H1 (cell line): ENCODE data around the gene AK8. TPM values are rescaled to one million over a fixed set of nuclear protein-coding genes. Genes with fewer than 3 reads are reported as not detected.
A peak's percentile ranks its signal among the peaks of the same experiment; 100 is the strongest.

Source experiments
- CTCF ChIA-PET: fragments of 300-600 bp; sonication (Branson Sonifier 250); formaldehyde crosslinking; loops from one replicate; lab custom pipeline; 2021; ENCODE audit not compliant: partially characterized antibody; lab: Charles Lee
- POLR2A ChIA-PET: fragments of 300-600 bp; sonication (Branson Sonifier 250); formaldehyde crosslinking; loops from one replicate; lab custom pipeline; 2021; ENCODE audit warnings: inconsistent platforms; ENCODE audit not compliant: partially characterized antibody; lab: Charles Lee
- DNase-seq, 2 experiments: peaks; one replicate each; pipeline versions ENCODE4 v3.0.0 to v3.0.0-alpha.2; 2010 to 2022; ENCODE audit warnings: low spot score in 2 of 2, low read depth in 1 of 2, mixed read lengths in 1 of 2
- FAIRE-seq: peaks from 2 replicates; lab custom pipeline; 2011; peaks lifted over from hg19 to GRCh38; lab: Jason Lieb, UNC
- H2AFZ ChIP-seq: 2 replicates; pipeline ENCODE4 v1.8.1; 2012; ENCODE audit warnings: low read length, inconsistent platforms
- H2AK5ac ChIP-seq: 2 replicates; pipeline ENCODE4 v1.6.1; 2013; ENCODE audit warnings: low read depth, low read length
- H2BK120ac ChIP-seq: replicated peaks from 2 replicates; pipeline ENCODE3; 2013; ENCODE audit warnings: low read depth, low read length, inconsistent platforms
- H2BK12ac ChIP-seq: 2 replicates; pipeline ENCODE4 v1.6.1; 2013; ENCODE audit warnings: low read depth, low read length
- H2BK15ac ChIP-seq: 2 replicates; pipeline ENCODE4 v1.6.1; 2013; ENCODE audit warnings: low read length
- H2BK20ac ChIP-seq: 2 replicates; pipeline ENCODE4 v1.6.1; 2013; ENCODE audit warnings: low read length
- H2BK5ac ChIP-seq: 2 replicates; pipeline ENCODE4 v1.6.1; 2013; ENCODE audit warnings: low read depth, low read length
- H3K14ac ChIP-seq: 2 replicates; pipeline ENCODE4 v1.6.1; 2013; ENCODE audit warnings: inconsistent platforms; ENCODE audit not compliant: insufficient read length
- H3K18ac ChIP-seq: 2 replicates; pipeline ENCODE4 v1.6.1; 2013; ENCODE audit warnings: low read length; ENCODE audit errors: extremely low read depth
- H3K23ac ChIP-seq: 2 replicates; pipeline ENCODE4 v1.6.1; 2013; ENCODE audit warnings: inconsistent platforms; ENCODE audit not compliant: insufficient read length
- H3K23me2 ChIP-seq: 2 replicates; pipeline ENCODE4 v1.6.1; 2013; ENCODE audit warnings: low read depth, low read length
- H3K27ac ChIP-seq: 2 replicates; pipeline ENCODE4 v1.6.1; 2011; ENCODE audit warnings: low read depth, low read length, inconsistent platforms
- H3K27me3 ChIP-seq, 4 experiments: replicated peaks in 1 of 4; 1 replicate in 1 of 4; 2 replicates in 3 of 4; pipeline versions ENCODE4 v1.6.1 to v1.8.1; 2011 to 2013; ENCODE audit warnings: low read length in 3 of 4, mild to moderate bottlenecking in 3 of 4, inconsistent platforms in 2 of 4, mixed read lengths in 2 of 4, moderate library complexity in 1 of 4; ENCODE audit not compliant: control insufficient read depth in 3 of 4, insufficient read depth in 3 of 4; ENCODE audit errors: extremely low read depth in 1 of 4
- H3K36me3 ChIP-seq, 4 experiments: 2 replicates each; pipeline versions ENCODE4 v1.6.1 to v1.8.1; 2011 to 2013; ENCODE audit warnings: mild to moderate bottlenecking in 4 of 4, low read length in 3 of 4, moderate library complexity in 2 of 4, control low read depth in 1 of 4, inconsistent platforms in 1 of 4; ENCODE audit not compliant: insufficient read depth in 4 of 4, control insufficient read depth in 2 of 4
- H3K4ac ChIP-seq: replicated peaks from 2 replicates; pipeline ENCODE3; 2013; ENCODE audit warnings: low read length, low read depth, mixed read lengths, inconsistent platforms; ENCODE audit not compliant: insufficient read length
- H3K4me1 ChIP-seq, 4 experiments: replicated peaks in 1 of 4; 1 replicate in 1 of 4; 2 replicates in 3 of 4; pipeline versions ENCODE4 v1.6.1 to v1.8.1; 2011 to 2013; ENCODE audit warnings: low read length in 3 of 4, inconsistent platforms in 2 of 4, mixed read lengths in 1 of 4; ENCODE audit not compliant: insufficient read depth in 4 of 4, control insufficient read depth in 3 of 4
- H3K4me2 ChIP-seq, 2 experiments: 2 replicates each; pipeline versions ENCODE4 v1.6.1 to v1.8.1; 2011 to 2013; ENCODE audit warnings: low read depth in 2 of 2, low read length in 2 of 2, control low read depth in 1 of 2, inconsistent platforms in 1 of 2, mild to moderate bottlenecking in 1 of 2; ENCODE audit not compliant: insufficient read depth in 1 of 2
- H3K4me3 ChIP-seq, 4 experiments: fragments of 200-600, 300-600 bp in 1 of 4; sonication (generic), shearing (Covaris generic), sonication (Bioruptor Twin) in 1 of 4; 2 replicates each; pipeline versions ENCODE4 v1.5.1 to v1.8.1; 2011 to 2016; ENCODE audit warnings: low read length in 4 of 4, low read depth in 3 of 4, control low read depth in 2 of 4, inconsistent platforms in 2 of 4, mild to moderate bottlenecking in 2 of 4, mixed read lengths in 1 of 4, moderate library complexity in 1 of 4; ENCODE audit not compliant: insufficient read depth in 2 of 4; ENCODE audit errors: extremely low read depth in 1 of 4
- H3K56ac ChIP-seq: replicated peaks from 2 replicates; pipeline ENCODE3; 2013; ENCODE audit warnings: low read depth, mild to moderate bottlenecking, mixed read lengths, low read length, inconsistent platforms; ENCODE audit not compliant: insufficient read length
- H3K79me1 ChIP-seq: 2 replicates; pipeline ENCODE4 v1.6.1; 2013; ENCODE audit warnings: low read depth, low read length, control low read depth
- H3K79me2 ChIP-seq, 2 experiments: 2 replicates each; pipeline versions ENCODE4 v1.6.1 to v1.8.1; 2012 to 2013; ENCODE audit warnings: low read length in 2 of 2, mild to moderate bottlenecking in 2 of 2, inconsistent platforms in 1 of 2; ENCODE audit not compliant: insufficient read depth in 2 of 2, control insufficient read depth in 1 of 2
- H3K9ac ChIP-seq, 4 experiments: replicated peaks in 1 of 4; 1 replicate in 1 of 4; 2 replicates in 3 of 4; pipeline versions ENCODE4 v1.6.1 to v1.8.1; 2011 to 2013; ENCODE audit warnings: low read depth in 3 of 4, low read length in 3 of 4, control low read depth in 2 of 4, mild to moderate bottlenecking in 2 of 4, moderate library complexity in 2 of 4, inconsistent platforms in 1 of 4; ENCODE audit errors: extremely low read depth in 1 of 4
- H3K9me3 ChIP-seq, 2 experiments: 2 replicates each; pipeline versions ENCODE4 v1.6.1 to v1.8.1; 2012 to 2013; ENCODE audit warnings: mild to moderate bottlenecking in 2 of 2, moderate library complexity in 2 of 2, control low read depth in 1 of 2, inconsistent platforms in 1 of 2, low read depth in 1 of 2, low read length in 1 of 2, mixed read lengths in 1 of 2; ENCODE audit not compliant: insufficient read depth in 2 of 2
- H4K20me1 ChIP-seq, 2 experiments: replicated peaks in 1 of 2; 2 replicates each; pipeline versions ENCODE3 to v1.8.1; 2011 to 2013; ENCODE audit warnings: inconsistent platforms in 2 of 2, low read length in 2 of 2, mild to moderate bottlenecking in 1 of 2; ENCODE audit not compliant: insufficient read depth in 2 of 2, control insufficient read depth in 1 of 2
- H4K5ac ChIP-seq: 2 replicates; pipeline ENCODE4 v1.6.1; 2013; ENCODE audit warnings: low read length, low read depth, mixed read lengths, inconsistent platforms; ENCODE audit not compliant: insufficient read length
- H4K8ac ChIP-seq: 2 replicates; pipeline ENCODE4 v1.8.0; 2013; ENCODE audit warnings: mild to moderate bottlenecking, moderate library complexity, low read length, inconsistent platforms; ENCODE audit not compliant: insufficient read depth; ENCODE audit errors: extremely low read depth
- H4K91ac ChIP-seq: replicated peaks from 2 replicates; pipeline ENCODE3; 2013; ENCODE audit warnings: low read length, mixed read lengths, inconsistent platforms; ENCODE audit not compliant: insufficient read length
- CREB1 ChIP-seq: IDR thresholded peaks from 2 replicates; pipeline ENCODE4 v1.6.1; 2012; ENCODE audit warnings: inconsistent platforms
- EGR1 ChIP-seq: IDR thresholded peaks from 2 replicates; pipeline ENCODE4 v1.6.1; 2011; ENCODE audit warnings: low read depth, low read length, borderline replicate concordance
- HDAC2 ChIP-seq, 2 experiments: fragments of 300-600 bp in 1 of 2; sonication (generic) in 1 of 2; IDR thresholded peaks; 2 replicates each; pipeline ENCODE4 v1.6.1; 2011 to 2012; ENCODE audit warnings: low read depth in 2 of 2, low read length in 2 of 2, mild to moderate bottlenecking in 2 of 2, moderate library complexity in 2 of 2, borderline replicate concordance in 1 of 2, inconsistent platforms in 1 of 2
- KDM4A ChIP-seq: IDR thresholded peaks from one replicate; pipeline ENCODE4 v1.7.1; 2012; ENCODE audit warnings: low read depth, mild to moderate bottlenecking, moderate library complexity, low read length, inconsistent platforms; ENCODE audit not compliant: severe bottlenecking
- PHF8 ChIP-seq: fragments of 200-600 bp; sonication (generic); conservative IDR thresholded peaks from 2 replicates; pipeline ENCODE4 v1.7.1; 2012; ENCODE audit warnings: low read depth, mild to moderate bottlenecking, inconsistent platforms, low read length, moderate library complexity
- TCF12 ChIP-seq: IDR thresholded peaks from 2 replicates; pipeline ENCODE4 v1.6.1; 2011; ENCODE audit warnings: low read depth, mild to moderate bottlenecking, low read length
- WGBS, 2 experiments: shearing (Covaris generic) in 1 of 2; methylation state at CpG; one replicate each; pipeline versions ENCODE4 v1.1.6 to v1.1.7; 2013 to 2015; ENCODE audit warnings: low lambda C conversion rate in 2 of 2, mixed read lengths in 2 of 2, inconsistent platforms in 1 of 2, low coverage in 1 of 2, missing lambda C conversion rate in 1 of 2; ENCODE audit not compliant: insufficient replicate concordance in 2 of 2, insufficient coverage in 1 of 2, insufficient read length in 1 of 2; ENCODE audit errors: extremely low coverage in 1 of 2, missing lambda C conversion rate in 1 of 2; 5-methylcytosine and 5-hydroxymethylcytosine counted together
- long read RNA-seq, 2 experiments: library from RNA in 1 of 2; library from capped mRNA in 1 of 2; stranded (forward); transcript quantifications; one replicate each; pipeline ENCODE4 v2.0.0, GENCODE V29; 2021; ENCODE audit warnings: inconsistent platforms in 1 of 2
- polyA minus RNA-seq, 3 experiments: library from RNA; depleted of rRNA, polyadenylated mRNA; stranded (reverse); fragments of >200 nt; gene quantifications; 1 replicate in 2 of 3; 2 replicates in 1 of 3; pipeline ENCODE4 v1.2.3, GENCODE V29; 2011
- polyA plus RNA-seq, 7 experiments: library from polyadenylated mRNA; depleted of rRNA in 3 of 7; stranded (reverse) in 5 of 7; unstranded in 2 of 7; fragments of >200 nt in 5 of 7; fragments of 200-250 nt in 2 of 7; gene quantifications; 1 replicate in 5 of 7; 2 replicates in 1 of 7; 4 replicates in 1 of 7; pipeline versions ENCODE4 v1.2.1 to v1.2.3, GENCODE V29; 2011 to 2013; ENCODE audit warnings: missing spikeins in 2 of 7, mixed read lengths in 2 of 7
- total RNA-seq: library from RNA; stranded (reverse); fragmentation: NEBNext Ultra II Directional; extraction: Animal tissue kit (Norgen Biotek cat#: 25700); gene quantifications from 2 replicates; pipeline ENCODE4 v1.2.1, GENCODE V29; 2021

AK8 gene, protein sequence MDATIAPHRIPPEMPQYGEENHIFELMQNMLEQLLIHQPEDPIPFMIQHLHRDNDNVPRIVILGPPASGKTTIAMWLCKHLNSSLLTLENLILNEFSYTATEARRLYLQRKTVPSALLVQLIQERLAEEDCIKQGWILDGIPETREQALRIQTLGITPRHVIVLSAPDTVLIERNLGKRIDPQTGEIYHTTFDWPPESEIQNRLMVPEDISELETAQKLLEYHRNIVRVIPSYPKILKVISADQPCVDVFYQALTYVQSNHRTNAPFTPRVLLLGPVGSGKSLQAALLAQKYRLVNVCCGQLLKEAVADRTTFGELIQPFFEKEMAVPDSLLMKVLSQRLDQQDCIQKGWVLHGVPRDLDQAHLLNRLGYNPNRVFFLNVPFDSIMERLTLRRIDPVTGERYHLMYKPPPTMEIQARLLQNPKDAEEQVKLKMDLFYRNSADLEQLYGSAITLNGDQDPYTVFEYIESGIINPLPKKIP
- total RNA-seq = 0.48 and 0.52 TPM in 2 replicates
- polyA plus RNA-seq (2011; rRNA removed) = 0.35 and 0.39 TPM in 2 replicates
- polyA plus RNA-seq (2011; cell fraction: cytosol; rRNA removed) = 0.43 TPM
- 1.0 TPM for polyA plus RNA-seq (2011; cell fraction: nucleus; rRNA removed)
- 0.22 to 1.1 TPM (median 0.68 TPM) in 4 replicates for polyA plus RNA-seq (2012, experiment 1 of 2)
- 1.4 TPM for polyA plus RNA-seq (2012, experiment 2 of 2)
- 0.26 TPM for polyA plus RNA-seq (2013, experiment 1 of 2)
- 0.22 TPM for polyA plus RNA-seq (2013, experiment 2 of 2)
- polyA minus RNA-seq (2011; rRNA and poly(A)+ RNA removed) = 0.63 and 1.3 TPM in 2 replicates
- polyA minus RNA-seq (2011; cell fraction: cytosol; rRNA and poly(A)+ RNA removed) = not detected
- 1.9 TPM for polyA minus RNA-seq (2011; cell fraction: nucleus; rRNA and poly(A)+ RNA removed)
- long read RNA-seq, experiment 1 = 0 reads
- long read RNA-seq, experiment 2 = 0 reads

DNA sequence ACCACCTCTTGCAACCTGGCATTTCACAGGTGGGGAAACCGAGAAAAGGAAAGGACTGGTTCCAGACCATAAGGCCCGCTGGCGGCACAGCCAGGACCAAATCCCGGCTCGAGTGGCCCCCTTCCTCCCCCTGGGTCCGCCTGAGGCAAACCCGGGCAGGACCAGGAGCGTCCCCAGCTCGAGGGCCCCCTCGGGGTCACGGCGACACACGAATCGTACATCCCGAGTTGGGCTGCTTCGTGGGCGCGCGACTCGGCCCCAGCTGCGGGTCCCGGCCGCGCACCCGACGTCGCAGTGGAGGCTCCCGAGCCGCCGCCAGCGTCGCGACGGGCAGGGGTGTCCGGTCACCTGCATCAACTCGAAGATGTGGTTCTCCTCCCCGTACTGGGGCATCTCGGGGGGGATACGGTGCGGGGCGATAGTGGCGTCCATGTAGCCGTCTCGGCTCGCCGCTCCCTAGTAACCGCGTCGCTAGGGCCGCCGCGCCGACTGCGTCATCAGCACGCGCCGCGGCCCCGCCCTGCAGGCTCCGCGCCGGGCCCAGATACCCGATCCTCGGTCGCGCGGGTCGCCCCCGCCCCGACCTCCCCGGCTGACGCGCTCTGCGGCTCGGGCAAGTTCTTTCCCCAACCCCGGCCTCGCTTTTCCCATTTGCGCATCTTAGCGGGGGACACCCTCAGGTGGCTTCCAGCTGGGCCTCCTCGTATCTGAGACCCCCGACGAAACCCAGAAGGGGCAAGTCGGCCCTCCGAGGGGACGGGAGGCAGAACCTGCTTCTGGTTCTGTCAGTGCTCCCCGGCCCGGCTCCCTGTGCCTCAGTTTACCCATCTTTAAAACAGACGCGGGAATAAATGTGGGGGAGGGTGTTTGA lies at the start of gene AK8:
Gene AK8 (minus strand): TSS at position 461 of the 871 bp plus-strand sequence. CDS start 29 bp downstream, at position 432.
- Histone ChIP-seq H3K9me3 (no peaks in the 10 kb centered on the region), H4K91ac (no peak within 1 kb of the TSS), H3K36me3 (no peaks in the 10 kb centered on the region), H2BK15ac (no peak within 1 kb of the TSS), H3K56ac (peak within 1 kb of the TSS; percentile 39), H3K23me2 (peaks cover 7% of the 10 kb centered on the region; the same call in 1 of the 2 replicates), H3K79me1 (no peaks in the 10 kb centered on the region), H2AK5ac (no peak within 1 kb of the TSS), H3K4me3 (peak within 1 kb of the TSS; percentile 69 to 97 (median 88)), H2BK120ac (no peak within 1 kb of the TSS), H2BK5ac (no peak within 1 kb of the TSS), H3K79me2 (no peaks in the 10 kb centered on the region), H3K14ac (no peak within 1 kb of the TSS), H4K8ac (peak within 1 kb of the TSS; percentile 91; the same call in 1 of the 2 replicates), H3K23ac (no peak within 1 kb of the TSS), H3K4ac (no peak within 1 kb of the TSS), H3K4me1 (peaks cover 0 to 6% (median 0%) of the 10 kb centered on the region in 4 experiments; a peak in 1 of 7 replicates), H2BK12ac (no peak within 1 kb of the TSS), H4K5ac (peak within 1 kb of the TSS; percentile 34), H3K4me2 (peak within 1 kb of the TSS; percentile 69 to 90), H3K27ac (no peak within 1 kb of the TSS), H3K9ac (peak within 1 kb of the TSS in 2 of 4 experiments; percentile 15 to 34; a peak in 2 of 7 replicates), H4K20me1 (no peaks in the 10 kb centered on the region), H2BK20ac (no peak within 1 kb of the TSS), H2AFZ (peak within 1 kb of the TSS; percentile 90; the same call in 1 of the 2 replicates), H3K27me3 (peaks cover 0 to 14% (median 9%) of the 10 kb centered on the region in 4 experiments; a peak in 6 of 7 replicates), H3K18ac (no peak within 1 kb of the TSS; the same call in 1 of the 2 replicates)
- peak in 1 of 2 experiments; percentile 90 for DNase-seq
- ChIA-PET CTCF (interaction anchor here (0.6 to 15.0 kb wide), 8 partner anchors 14 to 1507 kb away, joined by 3 to 115 read pairs (median 3); no protein-coding TSS in a partner anchor), POLR2A (interaction anchor here (0.7 to 1.6 kb wide), 3 partner anchors 11 to 18 kb away, joined by 3 to 4 read pairs (median 4); no protein-coding TSS in a partner anchor)
- 2% methylated on average over 49 of the region's 89 CpGs; no CpG with 5 or more reads in 1 of the 2 experiments for WGBS, 2 experiments
- FAIRE-seq = no peak
- peak; percentile 98 for TF ChIP-seq CREB1
- peak; percentile 100 for TF ChIP-seq KDM4A
- TF ChIP-seq TCF12 = 0 out of 2 replicates have a peak, but pooled peaks have one; percentile 30
- TF ChIP-seq PHF8 = peak; percentile 66
- TF ChIP-seq HDAC2 (IDR thresholded peaks at IDR 0.05; ENCODE audit: borderline replicate concordance in 1 of 2, low read depth in 2 of 2, low read length in 2 of 2) = 0 out of 4 replicates have a peak, but pooled peaks of 1 of the 2 experiments have one; percentile 21
- TF ChIP-seq EGR1 = peak; percentile 78; the same call in 1 of the 2 replicates
